Tibial nerve (tissue), 4 donors: ENCODE results near the gene ERBB2.

ENCODE experiments used
- EP300 ChIP-seq, 2 donors: sonication (generic); formaldehyde crosslinking; IDR thresholded peaks; one replicate each; pipeline ENCODE4 v1.6.1; 2017; ENCODE audit warnings: antibody characterized with exemption in 2 of 2, mild to moderate bottlenecking in 1 of 2
- POLR2A ChIP-seq, 2 donors: fragments of 450-650 bp; IDR thresholded peaks; one replicate each; pipeline ENCODE4 v1.6.1; 2017; ENCODE audit warnings: antibody characterized with exemption in 2 of 2, mild to moderate bottlenecking in 2 of 2, moderate library complexity in 2 of 2
- TF ChIP-seq, protein P1 (sequence below), 5 experiments: fragments of 200-600 bp in 3 of 5; fragments of 450-650 bp in 2 of 5; sonication (generic) in 3 of 5; IDR thresholded peaks; one replicate each; pipeline ENCODE4 v1.5.1; 2016 to 2019; ENCODE audit warnings: antibody characterized with exemption in 5 of 5, mild to moderate bottlenecking in 3 of 5, moderate library complexity in 2 of 5

- TF ChIP-seq POLR2A (IDR thresholded peaks at IDR 0.05) (no peak), EP300 (IDR thresholded peaks at IDR 0.05) (no peak)
- TF ChIP-seq, protein P1, sequence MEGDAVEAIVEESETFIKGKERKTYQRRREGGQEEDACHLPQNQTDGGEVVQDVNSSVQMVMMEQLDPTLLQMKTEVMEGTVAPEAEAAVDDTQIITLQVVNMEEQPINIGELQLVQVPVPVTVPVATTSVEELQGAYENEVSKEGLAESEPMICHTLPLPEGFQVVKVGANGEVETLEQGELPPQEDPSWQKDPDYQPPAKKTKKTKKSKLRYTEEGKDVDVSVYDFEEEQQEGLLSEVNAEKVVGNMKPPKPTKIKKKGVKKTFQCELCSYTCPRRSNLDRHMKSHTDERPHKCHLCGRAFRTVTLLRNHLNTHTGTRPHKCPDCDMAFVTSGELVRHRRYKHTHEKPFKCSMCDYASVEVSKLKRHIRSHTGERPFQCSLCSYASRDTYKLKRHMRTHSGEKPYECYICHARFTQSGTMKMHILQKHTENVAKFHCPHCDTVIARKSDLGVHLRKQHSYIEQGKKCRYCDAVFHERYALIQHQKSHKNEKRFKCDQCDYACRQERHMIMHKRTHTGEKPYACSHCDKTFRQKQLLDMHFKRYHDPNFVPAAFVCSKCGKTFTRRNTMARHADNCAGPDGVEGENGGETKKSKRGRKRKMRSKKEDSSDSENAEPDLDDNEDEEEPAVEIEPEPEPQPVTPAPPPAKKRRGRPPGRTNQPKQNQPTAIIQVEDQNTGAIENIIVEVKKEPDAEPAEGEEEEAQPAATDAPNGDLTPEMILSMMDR (IDR thresholded peaks at IDR 0.05), result no peak
These were observed 74.2 kb downstream of the ERBB2 start for GRCh38 chr17:39774047-39774446.
